HG02884 (cell line): Measurements from ENCODE around the gene LRRC53.

Experiments used
- ATAC-seq: cut with Tn5 transposase; IDR thresholded peaks from one replicate; pipeline ENCODE4 v1.9.1; 2021; ENCODE audit warnings: mild to moderate bottlenecking, moderate library complexity; ENCODE audit not compliant: unreplicated experiment

LRRC53 gene

DNA sequence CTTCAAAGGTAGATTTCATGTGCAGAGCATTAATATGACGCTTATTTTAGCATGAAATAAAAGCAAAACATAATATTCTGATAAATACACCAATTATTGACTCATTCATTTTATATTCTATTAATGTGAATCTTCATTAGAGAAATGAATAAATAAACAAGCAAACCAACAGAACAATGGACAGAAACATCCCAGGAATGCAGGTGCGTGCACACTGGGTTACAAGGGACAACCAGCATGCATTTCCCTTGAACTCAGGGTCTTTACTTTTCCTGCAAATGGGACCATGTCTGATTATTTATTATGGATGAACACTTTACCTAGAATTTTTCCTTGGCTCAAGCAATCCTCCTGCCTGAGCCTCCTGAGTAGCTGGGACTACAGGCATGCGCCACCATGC is 13.5 kb downstream of the LRRC53 start:
- no peak for ATAC-seq

DNA sequence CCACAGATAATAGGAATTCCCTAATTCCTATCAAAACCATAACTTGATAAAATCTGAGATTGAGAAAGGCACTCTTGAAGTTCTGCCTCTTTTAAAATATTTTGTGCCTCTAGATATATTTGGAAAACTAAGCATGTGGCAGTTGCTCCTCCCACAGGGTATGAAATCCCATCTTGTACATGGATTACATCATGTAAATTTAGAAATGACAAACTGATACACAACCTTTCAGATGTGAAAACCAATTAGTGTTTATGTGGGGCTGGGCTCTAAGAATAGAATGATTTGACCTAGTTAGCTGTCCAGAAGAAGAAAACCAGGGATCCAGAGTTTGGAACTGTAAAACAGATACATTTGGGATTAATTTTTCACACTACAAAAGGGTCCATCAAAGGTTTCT is 15.7 kb downstream of the LRRC53 start:
- no peak for ATAC-seq

DNA sequence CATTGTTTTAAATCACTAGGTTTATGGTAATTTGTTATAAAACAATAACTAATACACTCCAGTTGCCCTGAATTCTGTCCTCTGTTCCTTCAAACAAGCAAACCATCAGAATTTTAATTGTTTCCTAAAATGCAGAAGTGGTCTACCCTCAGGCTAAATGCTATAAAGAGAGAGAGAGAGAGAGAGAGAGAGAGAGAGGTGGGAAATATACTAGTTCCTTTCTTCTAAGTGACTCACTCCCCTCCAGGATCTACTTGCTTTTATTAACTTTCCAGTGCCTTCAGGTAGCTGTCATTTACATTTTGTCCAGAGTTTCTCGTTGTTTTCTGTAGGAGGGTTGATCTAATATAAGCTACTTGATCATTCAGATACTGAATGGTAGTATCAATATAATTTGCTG is 26.4 kb downstream of the LRRC53 start:
- ATAC-seq: no peak

DNA sequence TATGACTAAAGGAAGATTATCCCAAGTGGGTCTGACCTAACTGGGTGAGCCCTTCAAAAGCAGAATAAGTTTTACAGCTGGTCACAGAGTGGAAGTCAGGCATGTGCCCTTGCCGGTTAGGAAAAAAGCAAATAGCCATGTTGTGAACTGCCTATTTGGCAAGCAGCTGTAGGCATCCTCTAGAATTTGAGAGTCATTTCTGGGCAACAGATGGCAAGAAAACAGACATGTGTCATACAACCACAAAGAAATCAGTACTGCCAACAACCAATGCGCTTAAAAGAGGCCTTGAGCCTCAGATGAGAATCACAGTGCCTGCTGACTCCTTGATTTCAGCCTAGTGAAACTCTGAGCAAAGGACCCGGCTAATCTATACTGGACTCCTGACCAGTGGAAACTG is 26.8 kb downstream of the LRRC53 start:
- no peak for ATAC-seq

- ATAC-seq: no peak
Measured at GRCh38 chr1:74481607-74482006, 30.8 kb downstream of the LRRC53 start.

- ATAC-seq: no peak
Measured at GRCh38 chr1:74480068-74480467, 32.3 kb downstream of the LRRC53 start.

DNA sequence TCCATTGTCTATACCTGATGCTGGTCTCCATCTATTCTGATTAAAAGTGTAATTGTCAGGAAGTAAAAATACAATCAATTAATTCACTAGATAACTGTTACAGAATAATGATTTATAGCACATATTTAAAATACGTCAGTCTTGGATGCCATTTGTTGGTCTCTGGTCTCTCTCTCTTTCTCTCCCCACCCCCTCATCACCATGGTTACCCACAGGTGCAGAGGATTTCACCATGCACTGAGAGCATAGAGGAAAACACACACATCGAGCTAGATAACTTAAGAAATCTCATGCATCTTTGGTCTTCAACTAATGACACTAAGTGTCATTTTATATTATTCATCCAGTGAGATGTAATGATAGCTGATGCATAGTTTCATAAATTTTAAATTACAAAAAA is 33.4 kb downstream of the LRRC53 start:
- no peak for ATAC-seq

DNA sequence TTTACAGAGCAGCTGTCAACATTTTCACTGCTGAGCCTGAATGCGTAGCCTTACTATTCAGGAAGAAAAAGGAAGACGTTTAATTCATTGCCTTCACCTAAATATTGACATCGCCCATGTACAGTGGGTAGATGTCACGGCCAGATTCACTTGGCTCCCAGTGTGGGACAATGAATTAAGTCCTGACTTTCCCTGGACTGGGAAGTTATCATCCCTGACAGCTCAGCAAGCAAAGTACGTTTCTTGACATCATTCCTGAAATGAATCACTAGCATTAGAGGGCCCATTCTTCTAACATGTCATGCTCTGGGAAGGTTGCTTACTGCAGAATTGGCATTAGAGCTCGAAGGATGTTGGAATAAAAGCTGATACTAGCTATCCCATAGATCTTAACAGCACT is 37.8 kb downstream of the LRRC53 start:
- ATAC-seq: no peak

GRCh38 chr1:74471470-74471869 is 40.9 kb downstream of the LRRC53 start:
- ATAC-seq: no peak

DNA sequence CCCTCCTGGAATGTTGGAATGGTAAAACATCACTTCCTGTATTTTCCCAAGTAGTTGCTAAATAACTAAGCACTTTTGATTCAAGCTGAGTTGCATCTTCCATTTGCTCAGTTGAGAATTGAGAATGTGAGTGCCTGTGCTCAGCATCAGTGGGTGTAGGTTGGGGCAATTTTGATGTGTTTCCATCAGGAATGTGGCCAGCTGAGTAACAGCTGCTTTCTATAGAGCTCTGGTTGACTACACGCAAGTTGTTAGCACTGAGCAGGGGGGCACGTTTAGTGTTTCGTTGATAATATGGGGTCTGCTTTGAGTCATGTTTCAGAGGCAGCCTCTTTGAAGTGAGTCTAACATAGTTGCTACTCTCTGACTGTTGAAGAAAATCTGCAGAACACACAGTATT is 41.5 kb downstream of the LRRC53 start:
- ATAC-seq: no peak

GRCh38 chr1:74470251-74470650 is 42.2 kb downstream of the LRRC53 start:
- no peak for ATAC-seq

DNA sequence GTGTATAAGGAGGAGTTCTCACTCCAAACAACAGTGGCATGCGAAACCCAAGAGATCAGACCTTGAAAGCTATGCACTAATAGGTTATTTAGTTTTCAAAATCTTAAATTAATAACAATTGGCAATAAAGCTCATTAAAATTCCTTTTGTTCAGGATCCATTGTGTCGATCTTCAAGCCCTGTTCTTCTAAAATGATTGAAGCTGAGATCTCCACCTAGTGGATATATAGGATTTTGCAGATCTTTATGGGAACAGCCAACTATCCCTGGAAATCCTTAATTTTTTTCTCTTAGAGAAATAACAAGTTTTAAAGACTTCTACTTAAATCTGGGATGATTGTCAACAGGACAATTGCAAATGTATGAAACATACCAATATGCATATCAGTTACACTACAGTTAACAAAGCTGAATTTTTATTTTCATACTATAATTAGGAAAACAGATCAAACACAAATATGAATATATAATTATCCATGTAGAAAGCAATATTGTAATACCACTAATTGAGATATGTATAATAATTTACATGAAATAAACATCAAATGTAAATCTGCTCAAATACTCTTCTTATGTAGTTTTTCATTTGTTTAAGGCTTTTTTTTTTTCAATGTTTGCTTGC is 43.3 kb downstream of the LRRC53 start:
- ATAC-seq: peak; percentile 58

DNA sequence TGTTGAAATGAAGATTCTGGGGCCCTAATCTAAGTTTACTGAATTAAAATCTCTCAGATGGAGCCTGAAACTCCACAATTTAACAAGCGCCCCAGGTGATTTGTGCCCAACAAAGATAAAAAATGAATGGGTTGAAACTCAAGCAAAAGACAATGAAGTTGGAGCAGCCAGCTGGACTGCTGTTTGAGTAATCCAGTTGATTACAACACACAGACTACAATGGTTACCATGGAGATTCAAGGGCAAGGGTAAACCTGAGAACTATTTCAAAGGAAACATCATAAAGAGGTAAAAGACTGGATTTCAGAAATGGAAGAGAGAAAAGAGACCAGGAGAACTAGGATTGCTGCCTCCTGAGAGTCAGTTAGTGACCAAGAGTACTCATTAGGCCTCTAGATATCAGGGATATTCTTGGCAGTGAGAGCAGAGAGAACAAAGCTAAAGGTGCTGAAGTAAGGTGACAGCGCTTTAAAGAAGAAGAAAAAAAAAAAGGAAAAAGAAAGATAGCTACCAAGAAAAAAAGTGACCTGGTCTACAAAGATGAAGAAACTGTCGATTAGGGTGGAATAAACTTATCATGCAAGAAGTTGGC is 44.5 kb downstream of the LRRC53 start:
- no peak for ATAC-seq

DNA sequence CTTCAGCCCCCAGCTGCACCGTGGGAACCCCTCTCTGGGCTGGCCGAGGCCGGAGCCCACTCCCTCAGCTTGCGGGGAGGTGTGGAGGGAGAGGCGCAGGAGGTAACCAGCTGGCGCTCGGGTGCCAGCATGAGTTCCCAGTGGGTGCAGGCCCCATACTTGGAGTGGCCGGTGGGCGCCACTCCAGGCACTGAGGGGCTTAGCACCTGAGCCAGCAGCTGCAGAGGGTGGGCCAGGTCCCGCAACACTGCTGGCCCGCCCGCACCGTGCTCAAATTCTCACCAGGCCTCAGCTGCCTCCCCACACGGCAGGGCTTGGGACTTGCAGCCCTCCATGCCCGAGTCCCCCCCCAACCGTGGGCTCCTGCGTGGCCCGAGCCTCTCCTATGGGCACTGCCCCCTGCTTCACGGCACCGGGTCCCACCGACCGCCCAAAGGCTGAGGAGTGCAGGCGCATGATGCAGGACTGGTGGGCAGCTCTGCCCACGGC is 47.2 kb downstream of the LRRC53 start:
- ATAC-seq: no peak

DNA sequence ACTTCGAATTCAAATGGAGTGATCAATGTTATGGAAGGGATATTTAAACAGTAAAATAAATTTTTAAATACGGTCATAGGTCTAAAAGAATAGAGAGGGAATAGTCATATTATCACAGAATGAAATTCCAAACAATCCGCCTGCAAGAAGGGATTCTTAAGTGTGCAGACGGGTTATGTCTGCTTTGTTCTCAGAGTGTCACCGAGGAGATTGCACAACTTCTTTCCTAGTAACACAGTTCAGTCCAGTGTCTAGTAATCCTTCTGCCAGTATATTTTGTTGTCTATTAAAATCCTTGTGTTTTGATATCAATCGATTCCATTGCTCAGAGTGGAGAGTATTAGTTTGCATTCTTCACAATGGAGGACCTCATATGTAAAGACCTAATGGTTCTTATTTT is 48.4 kb downstream of the LRRC53 start:
- ATAC-seq: no peak

GRCh38 chr1:74463333-74463988 is 49.0 kb downstream of the LRRC53 start:
- peak; percentile 90 for ATAC-seq

DNA sequence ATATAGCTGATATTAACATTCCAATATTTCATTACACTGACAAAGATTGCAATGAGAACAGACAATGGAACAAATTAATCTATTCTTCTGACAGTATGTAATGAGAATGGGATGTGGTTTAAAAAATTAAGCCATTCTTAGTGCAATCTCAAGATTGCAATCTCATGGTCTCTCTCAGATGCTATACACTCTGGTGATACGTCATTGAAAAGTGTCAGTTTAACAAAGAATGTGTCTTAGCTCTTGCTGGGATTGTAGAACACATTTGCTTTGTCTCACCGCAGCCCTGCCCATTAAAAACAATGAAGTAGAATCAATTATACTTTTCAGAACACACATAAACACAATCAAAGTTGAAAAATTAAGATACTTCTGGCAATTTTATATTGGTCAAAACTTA is 55.2 kb downstream of the LRRC53 start:
- ATAC-seq: no peak

DNA sequence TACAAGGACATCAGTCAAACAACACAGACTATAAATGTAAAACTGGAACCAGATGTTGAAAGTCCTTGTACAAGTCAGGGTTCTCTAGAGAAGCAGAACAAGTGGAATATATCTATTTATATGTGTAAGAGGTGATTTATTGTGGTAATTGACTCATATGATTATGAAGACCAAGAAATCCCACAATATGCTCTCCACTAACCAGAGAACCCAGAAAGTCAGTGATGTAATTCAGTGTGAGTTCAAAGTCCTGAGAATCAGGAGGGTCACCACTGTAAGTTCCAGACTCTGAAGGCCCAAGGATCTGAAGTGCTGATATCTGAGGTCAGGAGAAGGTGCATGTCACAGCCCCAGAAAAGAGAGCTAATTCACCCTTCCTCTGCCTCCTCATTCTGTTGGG is 57.0 kb downstream of the LRRC53 start:
- ATAC-seq: no peak

DNA sequence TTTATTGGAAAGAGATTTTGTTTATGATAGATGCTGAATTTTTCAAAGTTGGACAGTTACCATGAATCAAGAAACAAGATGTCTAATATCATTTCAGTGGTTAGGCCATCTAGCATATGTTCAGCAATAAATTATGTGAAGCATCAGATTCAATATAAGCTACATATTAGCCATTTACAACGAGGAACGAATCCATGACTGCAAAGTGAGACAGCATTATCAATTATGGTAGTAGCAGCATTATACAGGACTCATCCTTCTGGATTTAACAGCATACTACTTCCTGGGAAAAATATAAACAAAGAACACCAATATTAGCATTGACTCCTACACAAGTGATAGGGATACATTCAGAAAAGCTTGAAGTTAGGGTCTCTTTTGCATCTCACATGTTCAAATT is 59.1 kb downstream of the LRRC53 start:
- no peak for ATAC-seq

GRCh38 chr1:74452035-74452434 is 60.4 kb downstream of the LRRC53 start:
- no peak for ATAC-seq

GRCh38 chr1:74437035-74437434 is 75.4 kb downstream of the LRRC53 start:
- no peak for ATAC-seq

DNA sequence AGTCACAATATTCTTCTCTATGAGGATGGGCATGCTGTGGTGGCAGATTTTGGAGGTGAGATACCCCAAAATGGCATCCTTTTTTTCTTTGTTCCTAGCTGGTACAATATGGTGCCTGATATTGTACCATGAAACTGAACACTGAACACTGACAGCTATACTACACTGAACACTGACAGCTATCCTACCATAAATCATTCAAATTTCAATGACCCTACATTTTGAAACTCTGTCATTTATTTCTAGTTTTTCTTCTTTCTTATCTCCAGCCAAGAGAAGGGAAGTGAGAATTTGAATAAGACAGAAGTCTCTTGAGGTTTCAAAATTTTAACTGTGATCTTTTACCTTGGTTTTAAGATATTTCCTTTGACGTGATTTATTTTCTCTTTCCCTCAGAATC is 76.3 kb downstream of the LRRC53 start:
- ATAC-seq: no peak
